Activated T-cell treated with anti-CD3 and anti-CD28 coated beads for 24 hours (primary cell): ENCODE results near the gene MSL1.

ENCODE experiments used
- DNase-seq: peaks from one replicate; pipeline ENCODE4 v3.0.0-alpha.2; 2020; ENCODE audit warnings: low read depth

Gene MSL1, protein sequence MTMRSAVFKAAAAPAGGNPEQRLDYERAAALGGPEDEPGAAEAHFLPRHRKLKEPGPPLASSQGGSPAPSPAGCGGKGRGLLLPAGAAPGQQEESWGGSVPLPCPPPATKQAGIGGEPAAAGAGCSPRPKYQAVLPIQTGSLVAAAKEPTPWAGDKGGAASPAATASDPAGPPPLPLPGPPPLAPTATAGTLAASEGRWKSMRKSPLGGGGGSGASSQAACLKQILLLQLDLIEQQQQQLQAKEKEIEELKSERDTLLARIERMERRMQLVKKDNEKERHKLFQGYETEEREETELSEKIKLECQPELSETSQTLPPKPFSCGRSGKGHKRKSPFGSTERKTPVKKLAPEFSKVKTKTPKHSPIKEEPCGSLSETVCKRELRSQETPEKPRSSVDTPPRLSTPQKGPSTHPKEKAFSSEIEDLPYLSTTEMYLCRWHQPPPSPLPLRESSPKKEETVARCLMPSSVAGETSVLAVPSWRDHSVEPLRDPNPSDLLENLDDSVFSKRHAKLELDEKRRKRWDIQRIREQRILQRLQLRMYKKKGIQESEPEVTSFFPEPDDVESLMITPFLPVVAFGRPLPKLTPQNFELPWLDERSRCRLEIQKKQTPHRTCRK

DNA sequence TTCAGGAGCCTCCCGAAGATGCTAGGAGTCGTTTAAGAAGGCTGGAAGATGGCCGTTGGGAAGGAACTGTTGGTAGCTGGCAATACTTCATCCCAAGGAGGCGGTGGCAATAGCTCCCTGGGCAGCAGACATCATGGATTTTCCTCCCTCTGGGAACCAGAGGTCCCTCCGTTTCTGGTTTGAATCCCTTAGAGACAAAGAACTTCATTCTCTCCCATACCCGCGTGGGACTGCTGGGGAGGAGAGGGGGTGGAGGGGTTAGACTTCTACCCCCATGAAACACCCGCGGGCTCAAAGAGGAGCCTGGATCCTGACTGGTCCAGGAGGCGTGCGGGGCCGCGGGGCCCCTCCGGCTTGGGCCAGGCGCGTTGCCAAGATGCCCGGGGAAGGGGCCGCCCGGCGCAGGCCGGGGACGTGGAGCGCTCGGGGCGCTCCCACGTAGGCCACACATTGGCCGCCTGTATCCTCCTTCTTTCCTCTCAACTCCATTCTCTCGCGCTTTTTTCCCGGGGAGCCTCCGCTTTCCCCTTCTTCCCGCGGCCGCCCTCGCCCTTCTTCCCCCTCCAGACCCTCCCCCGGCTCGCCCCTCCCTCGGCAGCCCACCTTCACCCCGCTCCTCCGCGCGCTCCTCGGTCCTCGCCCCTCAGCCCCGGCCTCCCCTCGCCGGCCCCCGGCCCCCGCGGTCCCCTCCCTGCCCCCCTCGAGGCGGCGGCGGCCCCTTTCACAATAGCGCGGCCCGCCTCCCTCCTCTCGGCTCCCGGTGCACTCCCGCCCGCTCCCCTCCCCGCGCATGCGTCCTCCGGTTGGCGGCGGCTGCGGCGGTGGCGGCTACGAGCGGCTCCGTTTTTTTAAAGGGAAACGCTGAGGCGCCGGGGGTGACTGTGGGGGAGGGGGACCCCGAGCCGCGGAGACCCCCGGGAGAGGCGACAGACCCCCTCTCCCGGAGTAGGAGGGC lies at the start of gene MSL1:
Gene MSL1 (plus strand): TSS at position 791 of the 955 bp plus-strand sequence. CDS start 642 bp downstream, outside the sequence.
- DNase-seq, result peak; percentile 81

DNA sequence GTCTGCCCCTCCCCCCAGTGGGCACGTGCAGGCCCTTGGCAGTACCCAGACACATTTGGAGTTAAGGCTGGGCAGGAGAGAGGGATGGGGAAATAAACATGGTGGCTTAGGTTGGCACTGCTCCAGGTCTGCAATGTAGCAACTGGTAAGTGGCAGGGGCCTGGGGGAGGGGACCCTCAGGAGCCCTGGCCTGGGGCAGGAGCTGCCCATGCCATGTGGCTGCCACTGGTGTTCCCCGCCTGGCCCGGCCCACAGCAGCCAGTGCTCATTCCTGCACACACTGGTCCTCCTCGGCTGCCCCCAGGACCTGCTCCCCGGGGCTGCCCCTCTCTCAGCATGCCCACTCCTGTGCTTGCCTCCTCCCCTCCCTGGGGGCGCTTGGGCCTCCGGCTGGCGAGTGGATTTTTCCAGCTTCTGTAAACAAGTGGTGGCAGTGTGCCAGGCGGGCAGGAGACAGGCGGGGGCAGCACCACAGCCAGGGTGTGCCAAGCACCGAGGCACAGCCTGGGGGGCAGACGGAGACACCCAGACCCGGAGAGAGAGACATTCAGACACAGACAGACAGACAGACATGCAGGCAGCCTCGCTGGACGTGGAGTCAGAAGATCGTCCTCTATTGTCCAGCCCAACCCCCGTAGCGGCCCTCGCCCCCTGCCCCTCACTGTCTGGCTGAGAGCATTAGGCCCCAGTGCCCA lies 49.6 kb upstream of the MSL1 start:
- no peak for DNase-seq

DNA sequence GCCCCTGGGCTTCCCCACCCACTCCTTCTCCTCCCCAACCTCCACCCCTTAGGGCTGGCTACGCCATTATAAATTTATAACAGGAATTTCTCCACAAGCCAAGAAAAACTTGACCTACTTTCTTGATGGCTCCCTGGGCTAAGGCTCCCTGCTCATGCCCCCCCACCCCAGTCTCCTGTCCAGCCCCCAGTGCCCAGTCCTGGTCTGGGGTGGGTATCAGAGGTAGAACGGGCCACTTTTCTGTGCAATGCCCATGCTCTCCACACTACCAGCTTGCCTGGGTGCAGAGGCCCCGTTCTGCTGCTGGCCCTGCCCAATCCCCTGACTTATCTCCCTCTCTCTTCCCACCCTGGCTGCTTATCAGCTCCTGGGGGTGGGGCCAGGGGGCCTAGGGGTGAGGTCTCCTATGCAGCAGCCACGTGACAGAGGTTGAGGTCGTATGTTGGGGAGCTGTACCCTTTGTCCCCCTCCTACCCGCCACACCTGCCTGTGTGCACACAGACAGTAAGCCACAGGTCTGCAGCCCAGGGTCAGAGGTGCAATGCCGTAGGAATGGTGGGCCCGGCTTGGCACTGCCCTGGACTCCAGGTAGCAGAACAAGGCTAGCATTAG lies 48.9 kb upstream of the MSL1 start:
- DNase-seq, result no peak

DNA sequence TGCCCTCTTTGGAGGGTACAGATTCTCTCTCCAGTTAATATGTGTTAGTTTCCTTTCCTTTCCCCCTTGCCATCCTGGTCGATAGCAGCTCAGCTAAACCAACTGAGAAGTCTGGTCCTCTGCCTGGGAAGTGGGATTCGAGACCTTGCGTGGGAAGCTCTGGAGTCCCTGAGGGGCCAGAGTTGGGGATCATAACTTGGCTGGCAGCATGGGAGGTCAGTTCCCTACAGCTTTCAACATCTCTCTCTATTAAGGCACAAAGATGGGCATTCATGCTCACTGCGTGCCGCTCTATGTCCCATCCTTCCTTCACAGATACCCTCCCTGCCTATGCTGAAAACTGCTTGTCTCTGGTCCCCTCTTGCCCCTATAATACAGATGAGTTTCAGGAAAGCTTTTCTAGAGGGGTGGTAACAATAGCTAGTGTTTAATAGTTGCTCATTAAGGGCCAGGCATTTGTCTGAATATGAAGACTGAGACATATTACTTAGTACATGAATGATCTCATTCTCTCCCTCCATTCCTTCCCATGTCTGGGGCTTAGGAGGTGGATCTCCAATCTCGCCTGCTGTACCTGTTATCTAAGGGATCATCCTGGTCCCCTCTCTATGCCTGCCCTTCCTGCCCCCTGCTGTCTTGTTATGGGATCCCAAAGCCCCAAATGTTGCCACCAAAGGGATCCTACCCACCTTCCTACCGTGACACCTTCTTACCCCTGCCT lies 48.2 kb upstream of the MSL1 start:
- DNase-seq, result no peak

DNA sequence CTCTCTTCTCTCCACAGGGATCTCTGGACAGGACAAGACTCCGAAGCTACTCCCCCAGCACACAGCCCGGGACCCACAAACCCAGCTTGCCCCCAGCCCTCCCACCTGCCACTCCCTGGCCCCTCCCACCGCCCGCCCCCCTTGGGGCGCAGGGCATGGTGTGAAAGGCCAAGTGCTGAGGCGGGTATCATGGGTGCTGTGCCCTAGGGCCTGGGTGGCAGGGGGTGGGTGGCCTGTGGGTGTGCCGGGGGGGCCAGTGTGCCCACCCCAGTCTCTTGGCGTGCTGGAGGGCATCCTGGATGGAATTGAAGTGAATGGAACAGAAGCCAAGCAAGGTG lies 47.6 kb upstream of the MSL1 start:
- no peak for DNase-seq

DNA sequence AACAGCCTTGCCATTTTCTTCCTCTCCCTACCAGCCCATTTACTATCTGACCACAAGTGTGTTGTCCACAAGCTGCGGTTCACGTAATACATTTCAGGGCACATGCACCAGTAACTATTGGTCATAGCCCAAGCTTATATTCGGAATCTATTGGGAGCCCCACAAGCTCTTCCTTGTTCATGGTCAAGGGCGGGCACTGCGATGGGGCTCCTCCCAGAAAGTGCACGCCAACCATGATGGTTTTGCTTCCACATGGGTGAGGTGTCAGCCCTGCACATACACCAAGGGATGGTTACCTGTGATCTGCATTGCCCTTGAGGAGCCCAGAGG lies 46.9 kb upstream of the MSL1 start:
- no peak for DNase-seq

DNA sequence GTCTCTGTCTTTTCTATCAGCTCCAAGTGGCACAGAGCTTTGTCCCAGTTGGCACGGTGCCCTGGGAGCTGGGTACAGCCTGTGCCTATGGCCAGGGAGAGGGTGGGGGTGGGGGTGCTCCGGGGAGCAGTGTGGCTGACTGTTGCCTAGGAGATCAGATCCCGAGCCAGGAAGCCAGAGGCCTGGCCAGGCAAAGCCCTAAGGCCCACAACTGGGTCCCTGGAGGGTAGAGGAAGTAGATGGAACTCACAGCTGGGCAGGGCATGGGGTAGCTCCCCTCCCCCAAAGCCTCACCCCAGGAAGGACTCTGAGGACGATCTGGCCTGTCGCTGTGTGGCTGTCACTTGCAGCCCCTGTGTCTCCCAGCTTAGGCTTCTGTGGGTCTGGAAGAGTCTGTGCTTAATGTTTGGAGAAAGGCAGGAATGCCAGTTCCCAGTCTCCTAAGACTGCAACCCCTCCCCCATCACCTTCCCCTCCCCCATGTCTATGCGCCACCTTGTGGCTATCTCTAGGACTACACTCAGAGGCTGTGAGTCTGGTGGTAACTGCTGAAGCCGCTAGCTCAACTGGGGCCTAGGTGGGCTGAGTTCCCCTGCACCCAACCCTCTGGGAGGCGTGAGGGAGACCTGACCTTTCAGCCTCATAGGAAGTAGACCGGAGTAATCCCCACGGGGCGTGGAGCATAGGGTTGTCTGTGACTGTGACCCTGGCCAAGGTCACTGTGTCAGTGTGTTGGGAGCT lies 46.4 kb upstream of the MSL1 start:
- DNase-seq, result peak; percentile 64

DNA sequence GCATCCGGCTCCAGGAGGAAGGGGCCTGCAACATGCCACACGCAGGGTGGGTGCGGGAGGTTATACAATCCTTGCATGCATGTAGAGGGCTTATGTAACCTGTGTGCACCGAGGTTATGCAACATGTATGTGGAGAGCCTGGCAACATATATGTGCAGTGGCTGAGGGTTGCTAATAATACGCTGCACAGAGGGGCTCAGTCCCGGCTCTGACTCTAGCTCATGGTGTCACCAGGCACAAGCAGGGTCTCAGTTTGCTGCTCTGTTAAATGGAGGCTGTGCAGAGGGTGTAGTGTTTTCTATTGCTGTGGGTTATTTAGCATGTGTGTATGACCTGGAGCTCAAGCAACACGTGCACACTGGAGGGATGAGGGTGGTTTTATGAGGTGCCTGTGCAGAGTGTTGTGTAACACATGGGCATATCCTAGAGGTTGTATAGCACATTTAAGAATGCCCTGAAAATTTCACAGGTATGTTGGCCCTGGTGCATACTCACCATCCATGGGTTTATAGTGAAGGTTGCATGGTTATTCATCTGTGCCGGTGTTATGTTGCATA lies 45.8 kb upstream of the MSL1 start:
- DNase-seq, result no peak

DNA sequence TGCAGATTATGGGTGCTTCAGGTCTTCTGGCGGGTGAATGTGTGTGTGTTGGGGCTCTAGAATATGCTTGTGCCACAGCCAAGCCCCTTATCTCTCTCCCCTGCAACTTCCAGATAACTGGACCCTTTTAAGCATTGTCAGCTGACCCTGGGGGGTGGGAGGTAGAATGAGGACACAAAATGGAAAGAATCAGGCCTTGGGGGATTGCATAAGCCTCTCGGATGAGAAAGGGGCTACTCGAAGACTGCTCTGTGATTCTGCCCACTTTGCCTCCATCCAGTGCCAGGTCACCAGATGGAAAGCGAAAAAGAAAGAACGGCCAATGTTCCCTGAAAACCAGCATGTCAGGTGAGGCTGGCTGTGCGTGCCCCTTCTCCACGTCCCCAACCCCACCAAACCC lies 45.2 kb upstream of the MSL1 start:
- DNase-seq, result no peak

DNA sequence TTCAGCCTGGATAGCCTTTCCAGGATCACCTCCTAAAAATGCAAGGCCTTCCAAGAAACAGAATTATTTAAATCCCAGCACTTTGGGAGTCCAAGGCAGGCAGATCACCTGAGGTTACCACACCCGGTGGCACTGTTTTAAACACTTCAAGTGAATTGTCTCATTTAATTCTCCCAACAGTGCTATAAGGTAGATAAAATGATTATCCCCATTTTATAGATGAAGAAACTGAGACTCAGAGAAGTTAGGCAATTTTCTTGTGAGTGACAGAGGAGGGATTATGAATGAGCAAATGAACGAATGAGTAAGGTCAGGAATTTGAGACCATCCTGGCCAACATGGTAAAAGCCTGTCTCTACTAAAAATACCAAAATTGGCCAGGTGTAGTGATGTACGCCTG lies 42.2 kb upstream of the MSL1 start:
- DNase-seq, result no peak

DNA sequence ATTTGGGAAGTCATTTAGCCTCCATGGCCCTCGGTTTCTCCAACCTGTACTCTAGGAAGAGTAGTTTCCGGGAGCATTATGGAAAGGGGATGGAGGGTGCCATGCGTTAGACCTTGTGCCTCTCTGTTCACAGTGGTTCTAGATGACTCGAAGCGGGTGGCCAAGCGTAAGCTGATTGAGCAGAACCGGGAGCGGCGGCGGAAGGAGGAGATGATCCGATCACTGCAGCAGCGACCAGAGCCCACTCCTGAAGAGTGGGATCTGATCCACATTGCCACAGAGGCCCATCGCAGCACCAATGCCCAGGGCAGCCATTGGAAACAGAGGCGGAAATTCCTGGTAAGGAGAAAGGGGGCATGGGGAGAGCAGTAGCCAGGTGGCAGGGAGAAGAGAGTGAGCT lies 37.3 kb upstream of the MSL1 start:
- no peak for DNase-seq

DNA sequence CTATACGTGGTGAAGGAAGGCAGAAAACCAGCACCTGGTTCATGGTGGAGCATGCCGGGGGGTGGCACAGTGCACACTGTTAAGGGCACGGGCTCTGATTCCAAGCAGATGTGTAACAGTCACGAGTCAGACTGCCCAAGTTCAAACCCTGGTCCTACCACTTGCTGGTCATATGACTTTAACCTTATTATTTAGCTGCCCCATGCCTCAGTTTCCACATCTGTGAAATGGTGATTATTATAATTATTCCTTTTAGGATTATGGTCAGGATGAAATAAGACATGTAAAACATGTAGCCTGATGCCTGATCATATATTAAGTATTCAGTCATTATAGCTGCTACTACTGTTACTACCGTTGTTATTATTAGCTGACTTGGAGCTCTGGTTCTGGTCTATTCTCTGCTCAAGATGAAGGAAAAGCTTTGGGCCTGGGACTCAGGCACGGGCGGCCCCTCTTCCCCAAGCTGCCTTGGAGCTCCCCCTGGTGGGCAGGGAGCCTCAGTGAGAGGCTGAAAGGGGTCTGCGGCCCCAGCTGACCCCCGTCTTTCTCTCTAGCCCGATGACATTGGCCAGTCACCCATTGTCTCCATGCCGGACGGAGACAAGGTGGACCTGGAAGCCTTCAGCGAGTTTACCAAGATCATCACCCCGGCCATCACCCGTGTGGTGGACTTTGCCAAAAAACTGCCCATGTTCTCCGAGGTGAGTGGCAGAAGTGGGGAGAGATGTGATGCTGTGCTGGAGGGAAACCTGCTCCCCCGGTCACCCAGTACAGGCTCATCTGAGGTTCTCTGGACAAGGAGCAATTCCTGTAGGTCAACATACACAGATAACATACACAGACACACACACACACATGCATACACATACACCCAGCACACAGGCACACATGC lies 35.4 kb upstream of the MSL1 start:
- DNase-seq, result no peak

DNA sequence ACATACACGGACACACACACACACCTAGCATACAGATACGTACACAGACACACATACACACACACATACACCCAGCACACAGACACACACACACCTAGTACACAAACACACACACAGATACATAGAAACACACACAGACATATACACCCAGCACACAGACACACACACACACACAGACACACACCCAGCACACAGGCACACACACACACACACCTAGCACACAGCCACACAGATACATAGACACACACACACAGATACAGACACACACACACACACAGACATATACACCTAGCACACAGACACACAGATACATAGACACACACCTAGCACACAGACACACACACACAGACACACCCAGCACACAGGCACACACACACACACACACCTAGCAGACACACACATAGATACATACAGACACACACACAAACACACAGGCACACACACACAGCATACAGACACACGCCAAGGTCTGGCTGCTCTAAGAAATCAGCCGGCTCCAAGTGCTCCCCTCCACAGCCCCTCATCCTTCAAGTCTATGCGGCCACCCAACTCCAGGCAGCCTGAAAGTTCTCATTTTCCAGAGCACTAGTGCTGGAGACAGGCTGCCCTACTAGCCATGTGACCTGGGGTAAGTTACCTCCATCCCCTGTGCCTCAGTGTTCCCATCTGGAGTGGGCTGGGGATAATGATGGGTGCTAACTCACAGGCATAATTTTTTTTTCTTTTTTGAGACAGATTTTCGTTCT lies 34.5 kb upstream of the MSL1 start:
- no peak for DNase-seq

DNA sequence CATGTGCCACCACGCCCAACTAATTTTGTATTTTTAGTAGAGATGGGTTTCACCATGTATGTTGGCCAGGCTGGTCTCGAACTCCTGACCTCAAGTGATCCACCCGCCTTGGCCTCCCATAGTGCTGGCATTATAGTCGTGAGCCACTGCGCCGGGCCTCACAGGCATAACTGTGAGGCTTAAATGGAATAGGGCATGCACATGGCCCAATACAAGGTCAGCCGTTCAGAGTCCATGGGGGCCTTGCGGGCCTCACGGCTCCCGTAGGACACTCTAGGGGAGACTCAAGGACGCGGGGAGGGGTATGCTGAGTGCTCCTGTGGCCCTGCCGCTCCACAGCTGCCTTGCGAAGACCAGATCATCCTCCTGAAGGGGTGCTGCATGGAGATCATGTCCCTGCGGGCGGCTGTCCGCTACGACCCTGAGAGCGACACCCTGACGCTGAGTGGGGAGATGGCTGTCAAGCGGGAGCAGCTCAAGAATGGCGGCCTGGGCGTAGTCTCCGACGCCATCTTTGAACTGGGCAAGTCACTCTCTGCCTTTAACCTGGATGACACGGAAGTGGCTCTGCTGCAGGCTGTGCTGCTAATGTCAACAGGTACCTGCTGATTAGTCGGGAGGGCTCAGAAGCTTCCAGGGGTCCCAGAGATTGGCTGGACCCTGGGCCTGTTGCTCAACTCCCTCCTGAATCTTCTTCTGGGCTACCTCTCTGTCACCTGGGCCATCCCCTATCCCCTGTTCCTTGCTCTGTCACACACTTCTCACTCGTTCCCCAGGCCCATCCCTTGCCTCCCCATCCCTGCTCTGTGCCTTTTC lies 33.7 kb upstream of the MSL1 start:
- no peak for DNase-seq

DNA sequence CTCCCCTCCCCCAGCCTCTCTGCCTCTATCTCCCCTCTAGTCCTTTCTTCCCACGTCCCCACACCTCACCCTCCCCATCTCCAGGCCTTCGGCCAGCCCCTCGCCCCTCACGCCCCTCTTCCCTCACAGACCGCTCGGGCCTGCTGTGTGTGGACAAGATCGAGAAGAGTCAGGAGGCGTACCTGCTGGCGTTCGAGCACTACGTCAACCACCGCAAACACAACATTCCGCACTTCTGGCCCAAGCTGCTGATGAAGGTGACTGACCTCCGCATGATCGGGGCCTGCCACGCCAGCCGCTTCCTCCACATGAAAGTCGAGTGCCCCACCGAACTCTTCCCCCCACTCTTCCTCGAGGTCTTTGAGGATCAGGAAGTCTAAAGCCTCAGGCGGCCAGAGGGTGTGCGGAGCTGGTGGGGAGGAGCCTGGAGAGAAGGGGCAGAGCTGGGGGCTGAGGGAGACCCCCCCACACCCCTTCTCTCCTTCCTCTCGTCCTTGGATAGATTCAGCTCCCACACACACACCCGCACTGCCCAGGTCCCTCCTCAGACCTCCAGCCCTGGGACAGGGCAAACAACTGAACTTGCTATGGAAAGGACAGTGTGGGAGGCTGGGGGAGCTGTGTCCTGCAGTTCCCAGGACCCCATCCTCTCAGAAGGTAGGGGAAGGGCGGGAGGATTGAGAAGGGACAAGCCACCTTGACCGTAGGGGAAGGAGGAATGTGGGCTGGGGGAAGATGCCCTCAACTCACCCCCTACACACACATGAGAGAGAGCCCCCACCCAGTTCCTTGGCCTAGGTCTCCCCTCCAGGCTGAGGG lies 32.5 kb upstream of the MSL1 start:
- DNase-seq, result no peak
